GM18511 (cell line): ENCODE results near the gene KRT81.

Experiments
- ATAC-seq: cut with Tn5 transposase; IDR thresholded peaks from one replicate; pipeline ENCODE4 v1.9.1; 2021; ENCODE audit warnings: mild to moderate bottlenecking, moderate library complexity; ENCODE audit not compliant: unreplicated experiment

Gene KRT81

DNA sequence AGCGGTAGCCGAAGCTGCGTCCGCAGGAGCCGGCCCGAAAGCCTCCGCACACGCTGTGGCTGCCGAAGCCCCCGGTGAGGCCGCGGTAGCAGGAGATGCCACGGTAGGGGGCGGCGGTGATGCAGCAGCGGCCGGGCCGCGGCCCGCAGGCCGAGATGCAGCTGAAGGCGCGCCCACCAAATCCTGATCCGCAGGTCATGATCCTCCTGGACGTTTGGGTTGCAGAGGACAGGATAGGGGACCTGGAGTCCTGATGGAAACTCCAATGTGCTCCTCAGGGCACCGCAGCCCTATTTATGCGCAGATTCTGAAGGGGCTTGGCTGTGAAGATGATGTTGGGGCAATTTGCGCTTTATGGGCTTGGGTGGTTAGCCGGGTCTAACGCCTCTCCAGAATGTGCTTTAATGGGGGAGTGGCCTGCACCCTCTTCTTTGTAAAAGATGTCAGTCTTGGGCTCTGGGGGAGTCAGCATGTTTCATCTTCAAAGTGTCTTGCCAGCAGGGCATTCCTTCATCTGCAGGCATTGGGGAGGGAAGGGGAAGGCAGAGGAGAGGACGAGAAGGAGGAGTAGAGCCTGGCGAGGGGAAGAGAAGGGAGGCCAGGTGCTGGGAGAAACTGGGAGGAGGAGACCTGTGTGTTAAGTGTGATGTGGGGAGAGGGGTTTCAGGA, at the start of gene KRT81:
TSS of gene KRT81 (minus strand) at position 268 of the 669 bp plus-strand sequence. CDS start at position 199, 69 bp downstream.
- ATAC-seq: no peak

DNA sequence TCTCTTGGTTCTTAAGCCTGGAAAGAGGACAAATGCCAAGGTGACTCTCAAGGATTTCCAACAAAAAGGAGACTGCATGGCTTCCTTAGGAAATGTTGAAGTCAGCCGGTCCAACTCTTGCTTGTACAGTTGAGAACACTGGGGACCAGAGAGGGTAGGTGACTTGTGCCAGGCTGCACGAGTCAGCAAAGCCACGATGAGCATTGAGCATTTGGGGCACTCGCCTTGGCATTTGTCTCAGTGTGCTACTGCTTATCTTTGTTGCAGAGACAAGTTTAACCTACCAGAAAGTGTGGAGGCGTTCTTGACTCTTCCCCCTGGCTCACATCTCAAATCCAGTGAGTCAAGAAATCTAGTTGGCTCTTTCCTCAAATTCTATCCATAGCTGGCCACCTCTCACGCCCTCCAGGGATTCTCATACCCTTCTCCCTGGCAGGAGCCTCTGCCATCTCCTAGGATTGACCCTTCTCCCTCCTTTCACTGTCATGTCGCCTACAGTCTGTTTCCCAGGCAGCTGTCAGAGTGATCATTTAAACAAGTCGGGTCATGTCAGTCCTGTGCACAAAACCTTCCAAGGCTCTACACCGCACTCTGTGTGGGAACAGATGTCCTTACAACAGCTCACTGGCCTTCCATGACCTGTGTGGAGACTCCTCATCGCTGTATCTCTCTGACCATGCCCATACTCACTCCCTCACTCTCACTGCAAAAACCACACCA, 47.1 kb upstream of the KRT81 start:
- ATAC-seq: no peak

- no peak for ATAC-seq
Observed at GRCh38 chr12:52337054-52337453, 45.7 kb upstream of the KRT81 start.

GRCh38 chr12:52336641-52337040, 45.3 kb upstream of the KRT81 start:
- no peak for ATAC-seq

DNA sequence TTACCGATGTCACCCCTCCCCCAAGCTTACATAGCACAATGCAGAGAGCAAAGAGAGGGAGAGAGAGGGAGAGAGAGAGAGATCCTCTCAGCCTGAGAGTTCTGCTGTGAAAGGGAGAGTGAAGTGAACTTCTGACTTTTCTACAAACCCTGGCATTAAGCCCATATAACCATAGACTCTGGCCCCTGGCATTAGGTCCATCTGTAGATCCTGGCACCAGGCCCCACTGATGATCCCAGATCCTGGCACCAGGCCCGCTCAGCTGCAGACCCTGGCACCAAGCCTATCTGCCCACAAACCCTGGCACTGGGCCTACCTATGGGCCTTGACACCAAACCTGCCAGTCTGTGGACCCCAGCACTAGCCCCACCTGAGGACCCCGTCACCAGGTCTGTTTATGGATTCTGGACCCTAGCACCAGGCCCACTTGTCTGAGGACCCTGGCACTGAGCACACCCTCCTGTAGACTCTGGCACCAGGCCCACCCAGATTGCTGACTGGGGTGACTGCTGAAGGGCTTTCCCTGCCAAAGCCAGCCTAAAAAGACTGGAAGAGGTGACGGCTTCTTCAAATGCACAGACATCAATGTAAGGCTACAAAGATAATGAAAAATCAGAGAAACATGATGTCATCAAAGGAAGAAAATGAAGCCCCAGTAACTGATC, 44.4 kb upstream of the KRT81 start:
- no peak for ATAC-seq

DNA sequence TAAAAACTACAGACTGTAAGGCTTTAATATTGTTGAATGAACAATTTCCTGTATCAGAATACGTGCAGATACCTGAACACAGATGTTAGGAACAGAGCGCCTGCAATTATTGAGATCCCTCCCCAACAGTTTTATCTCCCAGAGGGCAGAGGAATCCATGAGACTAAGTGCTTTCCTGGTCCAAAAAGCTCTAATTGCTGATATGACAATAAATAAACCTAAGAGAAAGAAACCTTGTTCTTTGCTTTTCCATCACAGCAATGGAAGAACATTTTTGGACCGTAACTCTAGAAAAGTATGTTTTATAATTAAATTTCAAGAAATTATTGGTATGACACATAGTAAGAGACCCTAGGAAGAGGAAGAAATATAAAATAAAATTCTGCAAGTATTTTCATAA, 42.9 kb upstream of the KRT81 start:
- ATAC-seq: no peak

DNA sequence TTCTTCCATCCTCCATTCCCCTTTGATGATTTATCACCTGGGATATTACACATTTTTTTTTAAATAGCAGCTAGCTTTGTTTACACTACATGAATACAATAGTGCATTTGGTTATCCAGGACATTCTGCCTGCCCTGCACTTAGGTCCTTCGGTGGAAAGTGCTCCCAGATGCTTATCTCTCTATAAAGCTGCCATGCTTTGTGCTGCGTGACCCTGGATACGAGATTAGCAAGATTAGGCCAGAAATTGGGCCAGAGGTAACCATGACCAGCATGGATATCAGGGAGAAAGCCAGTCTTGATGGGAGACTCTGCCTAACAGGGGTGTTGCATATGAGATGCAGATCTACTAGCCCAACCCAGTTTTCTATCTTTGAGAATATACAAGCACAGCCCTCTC, 42.0 kb upstream of the KRT81 start:
- no peak for ATAC-seq

DNA sequence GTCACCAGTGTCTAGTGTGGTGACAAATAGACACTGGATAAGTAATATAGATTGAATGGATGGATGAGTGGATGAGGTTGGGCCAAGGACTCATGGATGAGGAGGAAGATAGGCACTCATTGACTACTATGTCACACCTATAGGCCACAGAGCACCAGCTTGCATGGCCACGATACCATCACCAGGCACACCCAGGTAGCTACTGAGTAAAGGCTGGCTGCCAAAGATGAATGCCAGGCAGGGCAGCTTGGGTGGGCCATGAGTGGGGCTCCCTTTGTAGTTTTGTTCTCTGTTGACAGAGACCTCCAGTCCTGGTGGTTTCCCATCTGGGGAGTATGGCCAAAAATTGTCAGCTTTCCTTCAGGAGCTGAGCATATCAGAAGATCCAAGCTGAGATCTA, 41.0 kb upstream of the KRT81 start:
- no peak for ATAC-seq

DNA sequence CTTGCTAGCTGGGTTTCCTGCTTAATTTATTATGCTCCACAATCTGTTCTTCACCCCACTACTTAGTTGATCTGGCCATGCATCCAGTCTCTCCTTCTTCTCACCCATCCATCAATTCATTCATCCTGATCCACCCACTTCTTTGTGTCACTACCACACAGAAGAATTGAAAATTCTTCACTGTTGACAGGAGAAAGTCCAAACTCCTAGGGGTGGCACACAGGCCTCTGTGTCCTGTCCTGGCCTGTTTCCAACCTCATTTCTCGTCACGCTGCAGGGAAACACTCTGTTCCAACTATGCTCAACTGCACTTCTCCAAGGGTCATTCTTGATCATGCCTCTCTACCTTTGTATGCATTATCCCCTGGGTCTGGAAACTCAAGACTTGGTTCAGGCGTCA, 40.5 kb upstream of the KRT81 start:
- no peak for ATAC-seq

- no peak for ATAC-seq
Observed at GRCh38 chr12:52331039-52331438, 39.7 kb upstream of the KRT81 start.

DNA sequence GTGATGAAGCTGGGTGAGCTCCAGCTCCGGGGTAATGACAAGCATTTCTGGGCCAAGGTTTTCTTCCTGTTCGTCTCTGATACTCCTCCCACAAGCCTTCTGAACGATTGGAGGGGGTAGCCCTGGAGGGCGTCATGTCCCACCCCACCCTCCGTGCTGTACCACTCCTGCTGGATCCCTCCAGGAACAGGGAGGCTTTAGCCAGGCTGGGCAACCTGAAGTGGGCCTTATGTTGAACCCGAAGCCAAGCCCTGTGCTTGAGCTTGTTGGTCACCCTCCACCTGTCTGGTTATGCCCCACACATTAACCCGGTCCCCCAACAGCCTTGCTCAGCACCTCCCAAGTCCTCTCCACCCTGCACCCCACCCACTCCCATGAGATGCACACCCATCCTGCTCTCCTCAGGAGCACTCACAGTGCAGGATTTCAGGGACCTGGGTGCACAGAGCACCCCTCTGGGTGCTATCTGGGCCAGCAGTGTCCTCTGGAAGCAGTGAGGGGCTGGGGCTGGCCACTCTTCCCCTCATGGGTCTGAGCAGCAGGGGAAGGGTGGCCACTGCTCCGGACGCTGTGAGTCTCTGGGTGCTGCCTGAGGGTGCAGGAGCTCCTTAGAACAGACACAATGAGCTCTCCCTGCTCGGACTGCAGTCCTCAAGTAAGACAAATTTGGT, 36.6 kb upstream of the KRT81 start:
- ATAC-seq: no peak

- ATAC-seq: peak; percentile 97
Observed at GRCh38 chr12:52327052-52327829, 35.9 kb upstream of the KRT81 start.

DNA sequence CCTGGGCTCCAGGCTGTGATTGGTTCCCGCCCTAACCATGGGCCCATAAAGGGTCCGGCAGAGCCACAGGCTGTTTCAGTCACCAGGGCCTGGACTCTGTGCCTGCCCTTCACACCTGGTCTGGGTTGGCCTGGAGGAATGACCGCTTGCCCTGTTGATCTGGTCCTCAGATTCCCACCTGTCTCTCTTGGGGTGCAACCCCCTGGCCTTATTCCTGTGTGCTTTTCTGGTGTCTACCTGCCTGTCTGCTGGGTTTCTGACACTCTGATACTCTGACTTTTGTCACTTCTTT, 32.8 kb upstream of the KRT81 start:
- no peak for ATAC-seq

DNA sequence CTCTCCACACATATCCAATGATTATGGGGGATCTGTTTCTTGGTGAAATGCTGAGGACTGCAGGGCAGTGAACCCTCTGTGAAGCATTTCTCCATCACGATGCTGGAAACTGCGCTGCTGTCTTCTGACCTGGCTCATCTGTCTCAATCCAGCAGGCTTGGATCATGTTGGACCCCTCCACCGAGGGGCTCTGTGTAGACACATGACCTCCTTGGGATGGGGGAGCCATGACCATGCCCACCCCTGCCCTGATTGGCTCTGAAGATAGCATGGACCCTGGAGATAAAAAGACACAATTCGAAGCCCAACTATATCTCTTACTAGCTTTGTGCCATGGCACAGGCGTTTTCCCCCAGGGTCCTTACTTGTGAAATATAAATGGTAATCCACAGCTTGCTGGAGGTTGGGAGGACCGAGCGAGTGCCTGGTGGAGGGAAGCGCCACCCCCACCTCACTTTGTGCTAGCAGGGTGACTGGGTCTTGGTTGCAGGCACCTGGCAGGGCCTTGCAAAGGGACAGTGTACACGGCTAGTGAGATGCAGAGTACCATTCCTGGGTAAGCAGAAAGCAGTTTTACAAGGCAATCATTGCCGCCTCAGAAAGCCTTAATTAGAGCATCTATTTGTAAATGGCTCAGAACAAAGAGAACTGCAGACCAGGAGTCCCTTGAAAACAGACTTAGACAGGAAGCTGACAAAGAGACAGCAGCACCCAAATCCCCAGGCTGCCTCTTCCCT, 32.2 kb upstream of the KRT81 start:
- no peak for ATAC-seq

DNA sequence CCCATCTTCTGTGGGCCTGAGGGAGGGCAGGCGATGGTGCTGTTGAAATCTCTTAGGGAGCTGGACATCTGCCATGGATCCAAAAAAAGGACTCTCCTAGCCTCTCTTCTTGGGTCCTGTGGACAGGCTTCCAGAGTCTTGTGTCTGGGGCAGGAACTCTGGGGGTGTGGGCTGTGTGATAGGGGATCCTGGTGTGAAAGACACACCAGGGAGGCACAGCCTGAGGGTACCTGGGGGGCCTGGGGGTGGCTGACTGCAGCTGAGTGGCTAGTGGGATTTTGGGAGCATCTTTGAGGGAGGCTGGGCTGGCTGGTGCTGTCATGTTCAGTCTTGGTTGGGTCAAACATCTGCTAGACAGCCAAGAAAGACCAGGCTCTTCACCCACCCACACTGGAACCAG, 31.7 kb upstream of the KRT81 start:
- ATAC-seq: no peak

DNA sequence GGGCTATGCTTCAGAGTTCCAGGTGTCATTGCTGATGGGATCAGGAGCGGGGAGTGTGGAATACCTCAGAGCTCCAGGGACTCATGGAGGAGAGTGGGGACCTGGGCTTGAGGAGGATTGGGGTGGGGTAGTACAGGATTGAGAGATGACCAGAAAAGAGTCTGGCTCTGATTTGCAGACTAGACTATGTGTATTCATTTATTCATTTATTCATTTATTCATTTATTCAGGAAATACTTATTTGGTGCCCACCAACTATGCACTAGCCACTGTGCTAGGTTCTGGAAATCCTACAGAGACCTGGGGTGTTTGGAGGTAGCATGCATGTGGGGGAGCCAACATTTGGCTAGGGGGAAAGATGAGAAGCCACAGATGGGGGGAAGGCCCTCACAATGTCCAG, 30.7 kb upstream of the KRT81 start:
- ATAC-seq: no peak

- ATAC-seq: no peak
Observed at GRCh38 chr12:52321418-52321817, 30.1 kb upstream of the KRT81 start.

GRCh38 chr12:52320784-52321400, 29.6 kb upstream of the KRT81 start, which contains the start of gene KRT83:
KRT83 (minus strand) TSS chr12:52321398; CDS start chr12:52321335, 63 bp downstream.
- ATAC-seq: no peak

- no peak for ATAC-seq
Observed at GRCh38 chr12:52319097-52319496, 27.8 kb upstream of the KRT81 start.
